Loucy (cell line): ENCODE measurements around the gene ZNF681.
"Not testable (repeated sequence)": the region's sequence is repeated elsewhere in the genome, so short reads cannot be mapped to it uniquely, and the experiment has no call there.

ENCODE experiments used
- H2AFZ ChIP-seq: fragments of 200-600 bp; sonication (generic); 2 replicates; pipeline ENCODE4 v1.6.0; 2016; ENCODE audit warnings: antibody characterized with exemption, mild to moderate bottlenecking, low read length, moderate library complexity
- H3F3A ChIP-seq: fragments of 200-600 bp; 2 replicates; pipeline ENCODE4 v1.6.0; 2016; ENCODE audit warnings: antibody characterized with exemption, low read depth, mild to moderate bottlenecking
- H3K27me3 ChIP-seq: fragments of 200-600 bp; sonication (generic); 2 replicates; pipeline ENCODE4 v1.6.1; 2014; ENCODE audit warnings: low read length, mild to moderate bottlenecking; ENCODE audit not compliant: insufficient read depth, poor library complexity, severe bottlenecking
- H3K36me3 ChIP-seq: fragments of 200-600 bp; sonication (generic); 2 replicates; pipeline ENCODE4 v1.6.1; 2016; ENCODE audit warnings: low read length; ENCODE audit not compliant: insufficient read depth
- H3K4me1 ChIP-seq: fragments of 200-600 bp; sonication (generic); 2 replicates; pipeline ENCODE4 v1.5.1; 2014; ENCODE audit warnings: low read length, mild to moderate bottlenecking; ENCODE audit not compliant: insufficient read depth, poor library complexity, severe bottlenecking
- H3K4me2 ChIP-seq: fragments of 200-600 bp; sonication (generic); 2 replicates; pipeline ENCODE4 v1.6.0; 2014; ENCODE audit warnings: antibody characterized with exemption, low read length, low read depth, mild to moderate bottlenecking; ENCODE audit not compliant: poor library complexity, severe bottlenecking
- H3K4me3 ChIP-seq: fragments of 200-600 bp; sonication (generic); 2 replicates; pipeline ENCODE4 v1.5.1; 2014; ENCODE audit warnings: low read length, mild to moderate bottlenecking, mixed read lengths; ENCODE audit not compliant: poor library complexity, severe bottlenecking
- H3K79me2 ChIP-seq: fragments of 200-600 bp; sonication (generic); 2 replicates; pipeline ENCODE4 v1.6.1; 2014; ENCODE audit warnings: low read length; ENCODE audit not compliant: insufficient read depth
- H3K9ac ChIP-seq: fragments of 200-600 bp; sonication (generic); 2 replicates; pipeline ENCODE4 v1.6.0; 2014; ENCODE audit warnings: mild to moderate bottlenecking, low read depth, low read length, moderate library complexity; ENCODE audit not compliant: poor library complexity, severe bottlenecking
- H3K9me2 ChIP-seq: fragments of 200-600 bp; sonication (generic); replicated peaks from 2 replicates; pipeline ENCODE4 v1.6.1; 2016; ENCODE audit warnings: low read depth, low read length, mixed read lengths
- H3K9me3 ChIP-seq: fragments of 200-600 bp; sonication (generic); 2 replicates; pipeline ENCODE4 v1.6.1; 2014; ENCODE audit warnings: mild to moderate bottlenecking, antibody characterized with exemption, low read length, low read depth; ENCODE audit not compliant: insufficient read depth
- H4K20me1 ChIP-seq: fragments of 200-600 bp; sonication (generic); 2 replicates; pipeline ENCODE4 v1.6.0; 2014; ENCODE audit warnings: antibody characterized with exemption, low read length, mild to moderate bottlenecking; ENCODE audit not compliant: insufficient read depth, poor library complexity, severe bottlenecking
- CTCF ChIP-seq: fragments of 200-600 bp; sonication (generic); conservative IDR thresholded peaks from 2 replicates; pipeline ENCODE4 v1.5.1; 2014; ENCODE audit warnings: mild to moderate bottlenecking, antibody characterized with exemption, low read length
- EZH2phosphoT487 ChIP-seq: fragments of 200-600 bp; IDR thresholded peaks from 2 replicates; pipeline ENCODE4 v1.6.1; 2018; ENCODE audit warnings: antibody characterized with exemption, mild to moderate bottlenecking, moderate library complexity, borderline replicate concordance

Gene ZNF681

GRCh38 chr19:23762548-23762883 lies 3.8 kb upstream of the ZNF681 start:
- Histone ChIP-seq H3K9me2 (no peaks in the 10 kb centered on the region), H4K20me1 (no peaks in the 10 kb centered on the region), H3F3A (no peaks in the 10 kb centered on the region), H3K4me2 (peak overlapping the region; percentile 68), H3K79me2 (peaks cover 47% of the 10 kb centered on the region), H3K9ac (peak overlapping the region; percentile 88), H3K4me3 (peak overlapping the region; percentile 87), H2AFZ (peak overlapping the region; percentile 90), H3K9me3 (no peaks in the 10 kb centered on the region), H3K27me3 (no peaks in the 10 kb centered on the region), H3K36me3 (no peaks in the 10 kb centered on the region), H3K4me1 (peaks cover 12% of the 10 kb centered on the region)
- no peak for TF ChIP-seq CTCF
- TF ChIP-seq EZH2phosphoT487: no peak

GRCh38 chr19:23760326-23760725 lies 1.6 kb upstream of the ZNF681 start:
- H3K79me2 ChIP-seq: peaks cover 47% of the 10 kb centered on the region
- not testable (repeated sequence) for H4K20me1 ChIP-seq, H3K9me2 ChIP-seq, H3K27me3 ChIP-seq, H3K4me3 ChIP-seq, H3K9ac ChIP-seq, H3K9me3 ChIP-seq, H3K36me3 ChIP-seq, H3F3A ChIP-seq, H3K4me2 ChIP-seq
- peak overlapping the region; percentile 60; the same call in 1 of the 2 replicates for H2AFZ ChIP-seq
- H3K4me1 ChIP-seq: peaks cover 12% of the 10 kb centered on the region

GRCh38 chr19:23743633-23744232 lies 15.0 kb downstream of the ZNF681 start:
- not testable (repeated sequence) for H3K27me3 ChIP-seq, H4K20me1 ChIP-seq, H3K9me2 ChIP-seq, H3F3A ChIP-seq, H3K4me1 ChIP-seq, H3K4me3 ChIP-seq, H3K4me2 ChIP-seq, H3K79me2 ChIP-seq, H2AFZ ChIP-seq, H3K9ac ChIP-seq
- Histone ChIP-seq H3K9me3 (peaks cover 38% of the 10 kb centered on the region), H3K36me3 (peaks cover 32% of the 10 kb centered on the region; the same call in 1 of the 2 replicates)

- not testable (repeated sequence) for H3K4me1 ChIP-seq, H3K4me2 ChIP-seq
These were observed 27.8 kb downstream of the ZNF681 start for GRCh38 chr19:23730729-23731465.

GRCh38 chr19:23724161-23724560 lies 34.5 kb downstream of the ZNF681 start:
- H3K36me3 ChIP-seq, H3K79me2 ChIP-seq, H3K4me2 ChIP-seq, H3K9me2 ChIP-seq, H2AFZ ChIP-seq, H3K27me3 ChIP-seq, H4K20me1 ChIP-seq, H3K9ac ChIP-seq, H3K4me3 ChIP-seq, H3F3A ChIP-seq, H3K4me1 ChIP-seq, H3K9me3 ChIP-seq: not testable (repeated sequence)

More at GRCh38 chr19:23730729-23731465, 27.8 kb downstream of the ZNF681 start:
- not testable (repeated sequence) for H3K79me2 ChIP-seq, H3K9me3 ChIP-seq, H2AFZ ChIP-seq, H3K9me2 ChIP-seq, H3K9ac ChIP-seq, H3F3A ChIP-seq, H3K4me3 ChIP-seq, H3K36me3 ChIP-seq, H4K20me1 ChIP-seq, H3K27me3 ChIP-seq
